CD14-positive monocyte (primary cell): ENCODE results near the gene ATXN1. TPM values are rescaled to one million over a fixed set of nuclear protein-coding genes. Genes with fewer than 3 reads are reported as not detected.

ENCODE experiments used
- DNase-seq, 3 donors: peaks; one replicate each; pipeline ENCODE4 v3.0.0-alpha.2; 2011 to 2022
- H2AFZ ChIP-seq: 2 replicates; pipeline ENCODE4 v1.6.0; 2012; ENCODE audit warnings: mild to moderate bottlenecking, low read depth, low read length, inconsistent platforms; ENCODE audit not compliant: insufficient read depth, poor library complexity, severe bottlenecking
- H3K27ac ChIP-seq, 2 donors: 1 replicate in 1 of 2; 2 replicates in 1 of 2; pipeline ENCODE4 v1.5.1; 2012 to 2013; ENCODE audit warnings: low read length in 2 of 2, control low read depth in 1 of 2, inconsistent platforms in 1 of 2, low read depth in 1 of 2, mild to moderate bottlenecking in 1 of 2
- H3K27me3 ChIP-seq, 2 donors: one replicate each; pipeline versions ENCODE4 v1.6.0 to v1.6.1; 2011 to 2013; ENCODE audit warnings: low read length in 2 of 2; ENCODE audit not compliant: control insufficient read depth in 2 of 2, insufficient read depth in 2 of 2
- H3K36me3 ChIP-seq, 2 donors: replicated peaks in 1 of 2; 1 replicate in 1 of 2; 2 replicates in 1 of 2; pipeline versions ENCODE4 v1.5.1 to v1.6.1; 2012 to 2013; ENCODE audit warnings: low read length in 2 of 2, control low read depth in 1 of 2, inconsistent platforms in 1 of 2, mild to moderate bottlenecking in 1 of 2; ENCODE audit not compliant: insufficient read depth in 2 of 2, control insufficient read depth in 1 of 2
- H3K4me1 ChIP-seq, 2 donors: 1 replicate in 1 of 2; 2 replicates in 1 of 2; pipeline versions ENCODE4 v1.5.1 to v1.6.1; 2012 to 2013; ENCODE audit warnings: low read length in 2 of 2, control low read depth in 1 of 2, inconsistent platforms in 1 of 2, mild to moderate bottlenecking in 1 of 2, moderate library complexity in 1 of 2; ENCODE audit not compliant: insufficient read depth in 2 of 2, control insufficient read depth in 1 of 2
- H3K4me2 ChIP-seq: replicated peaks from 2 replicates; pipeline ENCODE3; 2012; ENCODE audit warnings: low read length, moderate library complexity, mild to moderate bottlenecking; ENCODE audit not compliant: poor library complexity, severe bottlenecking; ENCODE audit errors: extremely low read depth
- H3K4me3 ChIP-seq, 3 experiments: fragments of 200-600 bp in 1 of 3; sonication (generic) in 1 of 3; replicated peaks in 1 of 3; 1 replicate in 2 of 3; 2 replicates in 1 of 3; pipeline ENCODE4 v1.5.1; 2011 to 2013; ENCODE audit warnings: low read length in 3 of 3, mild to moderate bottlenecking in 3 of 3, control low read depth in 2 of 3, low read depth in 2 of 3, inconsistent platforms in 1 of 3, moderate library complexity in 1 of 3
- H3K79me2 ChIP-seq: 2 replicates; pipeline ENCODE4 v1.6.0; 2012; ENCODE audit warnings: mild to moderate bottlenecking, control low read depth, inconsistent platforms, low read length, moderate library complexity; ENCODE audit not compliant: insufficient read depth
- H3K9ac ChIP-seq: 2 replicates; pipeline ENCODE4 v1.6.0; 2017; ENCODE audit warnings: low read length, mild to moderate bottlenecking; ENCODE audit not compliant: insufficient read depth, poor library complexity, severe bottlenecking
- H3K9me3 ChIP-seq, 2 donors: replicated peaks in 1 of 2; 1 replicate in 1 of 2; 2 replicates in 1 of 2; pipeline versions ENCODE4 v1.5.1 to v1.6.1; 2012 to 2013; ENCODE audit warnings: low read length in 2 of 2, control low read depth in 1 of 2; ENCODE audit not compliant: control insufficient read depth in 1 of 2, insufficient read depth in 1 of 2
- H4K20me1 ChIP-seq: 2 replicates; pipeline ENCODE4 v1.6.0; 2012; ENCODE audit warnings: mild to moderate bottlenecking, low read length, control low read depth, moderate library complexity; ENCODE audit not compliant: insufficient read depth
- H3K27ac Mint-ChIP-seq, 7 donors: one replicate each; pipeline ENCODE4 v1.8.0; 2020; ENCODE audit warnings: mild to moderate bottlenecking in 7 of 7, mixed read lengths in 7 of 7, moderate library complexity in 6 of 7, inconsistent platforms in 2 of 7
- H3K27me3 Mint-ChIP-seq, 3 donors: one replicate each; pipeline ENCODE4 v1.8.0; 2021 to 2022; ENCODE audit warnings: low read depth in 3 of 3, mild to moderate bottlenecking in 3 of 3, mixed read lengths in 3 of 3, moderate library complexity in 3 of 3, inconsistent platforms in 1 of 3
- H3K36me3 Mint-ChIP-seq, 2 donors: one replicate each; pipeline ENCODE4 v1.8.0; 2020; ENCODE audit warnings: mixed read lengths in 2 of 2, inconsistent platforms in 1 of 2, mild to moderate bottlenecking in 1 of 2
- H3K4me1 Mint-ChIP-seq: one replicate; pipeline ENCODE4 v1.8.0; 2020; ENCODE audit warnings: mild to moderate bottlenecking, mixed read lengths
- H3K4me3 Mint-ChIP-seq, 2 donors: one replicate each; pipeline ENCODE4 v1.8.0; 2020; ENCODE audit warnings: mild to moderate bottlenecking in 2 of 2, mixed read lengths in 2 of 2, moderate library complexity in 1 of 2
- H3K9me3 Mint-ChIP-seq, 7 donors: one replicate each; pipeline ENCODE4 v1.8.0; 2020 to 2022; ENCODE audit warnings: mixed read lengths in 7 of 7, mild to moderate bottlenecking in 6 of 7, moderate library complexity in 6 of 7, inconsistent platforms in 2 of 7
- CTCF ChIP-seq: fragments of 200-600 bp; IDR thresholded peaks from one replicate; pipeline ENCODE4 v1.8.0; 2022; ENCODE audit warnings: antibody characterized with exemption, mild to moderate bottlenecking
- WGBS: methylation state at CpG from one replicate; pipeline ENCODE4 v1.1.5; 2013; ENCODE audit warnings: missing lambda C conversion rate; ENCODE audit not compliant: insufficient coverage; 5-methylcytosine and 5-hydroxymethylcytosine counted together
- intact Hi-C, 2 donors: fragments of 100-400 bp; cut with micrococcal nuclease; formaldehyde crosslinking; loops; one replicate each; pipeline versions ENCODE4 v1.15.0 to v1.15.1; 2023
- polyA plus RNA-seq, 3 donors: library from polyadenylated mRNA; depleted of rRNA in 1 of 3; unstranded in 2 of 3; stranded (reverse) in 1 of 3; fragments of 300-500 nt in 2 of 3; fragments of >200 nt in 1 of 3; fragmentation: Illumina TruSeq in 2 of 3; gene quantifications; 1 replicate in 2 of 3; 2 replicates in 1 of 3; pipeline ENCODE4 v1.2.3, GENCODE V29; 2012 to 2021

ATXN1 gene
- polyA plus RNA-seq, 3 donors = 8.8 to 19.1 (median 10.9) TPM

DNA sequence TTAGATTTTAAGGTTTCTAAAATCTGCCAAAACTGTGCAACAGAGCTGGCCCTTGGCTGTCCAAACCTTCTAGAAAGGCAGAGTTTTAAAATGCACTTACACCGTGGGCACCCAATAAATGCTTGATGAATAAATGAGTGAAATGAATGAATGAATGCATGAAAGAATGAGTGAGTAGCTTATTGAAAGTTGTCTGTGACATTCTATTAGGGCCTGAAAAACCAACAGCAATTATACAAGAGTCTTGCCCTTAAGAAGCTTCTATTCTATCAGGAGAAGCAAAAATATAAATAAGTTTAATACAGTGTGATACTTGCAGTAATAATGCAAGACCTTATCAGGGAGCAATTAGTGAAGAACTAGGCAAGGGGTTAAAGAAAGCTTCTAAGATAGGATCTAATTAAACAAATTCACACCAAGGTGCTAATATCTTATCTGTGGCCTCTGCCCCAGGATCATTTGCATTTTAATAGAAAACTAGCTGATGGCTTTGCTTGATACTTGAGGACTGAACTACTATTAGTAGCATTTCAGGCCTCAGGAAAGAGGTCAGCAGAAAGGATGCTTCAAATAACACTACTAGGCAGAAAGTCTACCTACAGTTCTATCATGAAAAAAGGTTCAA, 292.2 kb downstream of the ATXN1 start:
- Histone ChIP-seq H3K79me2 (no peaks in the 10 kb centered on the region), H4K20me1 (peaks cover 36% of the 10 kb centered on the region), H3K9me3 (no peaks in the 10 kb centered on the region), H3K4me1 (no peaks in the 10 kb centered on the region), H3K9ac (no peak overlapping the region), H3K27me3 (no peaks in the 10 kb centered on the region), H3K4me2 (no peak overlapping the region), H3K36me3 (peaks cover 0 to 13% of the 10 kb centered on the region in 2 donors), H3K27ac (no peak overlapping the region), H2AFZ (no peak overlapping the region), H3K4me3 (no peak overlapping the region)
- Mint-ChIP-seq H3K4me3 (no peak overlapping the region), H3K27me3 (peaks cover 0 to 1% (median 0%) of the 10 kb centered on the region in 3 donors), H3K9me3 (peaks cover 0 to 7% (median 1%) of the 10 kb centered on the region in 7 donors), H3K27ac (no peak overlapping the region), H3K36me3 (peaks cover 16 to 31% of the 10 kb centered on the region in 2 donors), H3K4me1 (no peaks in the 10 kb centered on the region)
- TF ChIP-seq CTCF = no peak
- 83% methylated on average over 1 of the region's 1 CpG for WGBS
- DNase-seq = no peak
- intact Hi-C loops = no loop called here

DNA sequence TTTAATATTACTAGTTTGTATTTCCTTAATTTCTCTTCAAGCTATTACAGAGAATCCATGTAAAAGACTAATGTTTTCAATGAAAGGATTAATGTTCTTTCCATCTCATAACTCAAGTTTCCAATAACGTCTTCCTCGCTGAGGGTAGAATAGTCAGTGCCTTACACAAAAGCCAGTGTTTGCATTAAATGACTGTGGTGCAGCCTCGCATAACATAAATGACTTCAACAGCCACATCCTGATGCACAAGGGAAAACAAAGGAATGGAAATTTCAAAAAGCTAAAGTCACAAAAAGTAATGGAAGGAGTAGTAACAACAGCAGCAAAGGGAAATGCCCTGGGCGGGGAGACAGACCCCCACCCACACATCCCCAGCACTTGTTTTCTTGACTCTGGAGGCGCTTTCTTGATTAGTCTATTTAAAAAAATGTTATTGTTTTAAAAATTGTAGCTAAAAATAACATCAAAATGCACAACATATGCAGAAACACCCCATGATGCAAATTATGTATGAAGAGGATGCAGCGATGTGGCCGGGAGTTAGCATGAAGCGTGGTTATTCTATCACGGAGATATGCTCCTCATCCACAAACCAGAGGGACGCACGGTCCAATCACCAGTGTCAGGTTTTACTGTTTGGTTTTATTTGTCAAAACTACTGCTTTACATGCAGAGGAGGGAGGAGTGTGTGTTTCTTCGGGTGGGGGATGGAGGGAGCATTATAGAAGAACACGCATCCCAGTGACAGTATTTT, 294.3 kb downstream of the ATXN1 start:
- peaks cover 0 to 8% of the 10 kb centered on the region in 2 donors for H3K9me3 ChIP-seq
- no peaks in the 10 kb centered on the region for H3K79me2 ChIP-seq
- DNase-seq = no peak
- H3K4me1 ChIP-seq = no peaks in the 10 kb centered on the region
- WGBS = no CpG with 5 or more reads among the region's 13 CpGs
- no peak overlapping the region for H3K4me2 ChIP-seq
- no peaks in the 10 kb centered on the region for H3K27me3 ChIP-seq
- peaks cover 0 to 1% (median 0%) of the 10 kb centered on the region in 3 donors for H3K27me3 Mint-ChIP-seq
- H2AFZ ChIP-seq = no peak overlapping the region
- H3K4me3 ChIP-seq = no peak overlapping the region
- no peak overlapping the region for H3K9ac ChIP-seq
- H4K20me1 ChIP-seq = peaks cover 36% of the 10 kb centered on the region
- H3K27ac ChIP-seq = no peak overlapping the region
- TF ChIP-seq CTCF = no peak
- intact Hi-C loops = no loop called here
- H3K36me3 ChIP-seq = peaks cover 0 to 5% of the 10 kb centered on the region in 2 donors
- H3K36me3 Mint-ChIP-seq = peaks cover 17 to 40% of the 10 kb centered on the region in 2 donors
- peak overlapping the region in 1 of 7 donors; percentile 47 for H3K27ac Mint-ChIP-seq
- H3K4me1 Mint-ChIP-seq = no peaks in the 10 kb centered on the region
- H3K9me3 Mint-ChIP-seq = peaks cover 0 to 12% (median 7%) of the 10 kb centered on the region in 7 donors
- H3K4me3 Mint-ChIP-seq = no peak overlapping the region
